Muscle of arm (tissue), 12 donors: Measurements from ENCODE around the gene TMTC4. TPM values are rescaled to one million over a fixed set of nuclear protein-coding genes. Genes with fewer than 3 reads are reported as not detected.

Experiments used
- DNase-seq: peaks from one replicate; pipeline ENCODE4 v3.0.0-alpha.2; 2013
- polyA plus RNA-seq, 12 donors: library from polyadenylated mRNA; unstranded; fragments of 120-200 nt; gene quantifications; one replicate each; pipeline ENCODE4 v1.2.1, GENCODE V29; 2013; ENCODE audit not compliant: insufficient read length in 12 of 12

The TMTC4 gene
- polyA plus RNA-seq, 12 donors: 14.6 to 30.8 (median 16.8) TPM; not detected in 1

GRCh38 chr13:100671389-100672182, 3.0 kb downstream of the TMTC4 start:
- no peak for DNase-seq

DNA sequence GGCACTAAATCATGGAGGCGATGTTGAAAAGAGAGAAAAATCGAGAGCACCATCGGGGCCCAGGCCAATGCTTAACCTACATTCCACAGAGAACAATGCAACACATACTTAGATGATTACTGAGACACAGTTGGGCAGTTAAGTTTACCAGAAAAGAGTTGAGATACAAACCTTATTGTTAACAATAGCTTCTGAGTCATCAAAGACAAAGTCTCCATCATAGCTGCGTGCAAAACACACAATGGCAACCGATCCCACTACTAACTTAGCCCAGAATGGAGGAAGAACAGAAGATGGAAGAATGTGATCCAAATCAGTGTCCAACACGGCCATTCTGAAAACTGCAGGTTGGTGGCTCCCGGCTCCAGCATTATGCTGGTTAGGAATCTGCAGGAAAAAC, 6.2 kb downstream of the TMTC4 start:
- no peak for DNase-seq

DNA sequence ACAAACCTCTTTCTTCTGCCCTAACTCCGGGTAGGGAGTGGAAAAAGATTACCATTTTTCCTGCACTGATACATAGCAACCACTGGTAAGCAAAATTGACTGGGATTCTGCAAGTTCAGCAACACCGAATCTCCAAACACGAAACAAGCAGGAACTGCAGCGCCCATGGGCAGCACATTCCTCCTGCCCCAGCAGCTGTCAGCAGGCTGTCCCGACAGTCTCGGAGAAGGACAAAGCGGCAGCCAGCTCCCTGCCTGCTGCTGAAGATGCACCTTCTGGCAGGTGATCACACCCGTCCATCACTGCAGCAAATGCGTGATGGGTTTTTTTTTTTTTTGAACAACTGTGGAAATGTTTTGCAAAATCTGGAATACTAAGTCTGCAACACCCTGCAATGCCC, 6.7 kb downstream of the TMTC4 start:
- DNase-seq: no peak

DNA sequence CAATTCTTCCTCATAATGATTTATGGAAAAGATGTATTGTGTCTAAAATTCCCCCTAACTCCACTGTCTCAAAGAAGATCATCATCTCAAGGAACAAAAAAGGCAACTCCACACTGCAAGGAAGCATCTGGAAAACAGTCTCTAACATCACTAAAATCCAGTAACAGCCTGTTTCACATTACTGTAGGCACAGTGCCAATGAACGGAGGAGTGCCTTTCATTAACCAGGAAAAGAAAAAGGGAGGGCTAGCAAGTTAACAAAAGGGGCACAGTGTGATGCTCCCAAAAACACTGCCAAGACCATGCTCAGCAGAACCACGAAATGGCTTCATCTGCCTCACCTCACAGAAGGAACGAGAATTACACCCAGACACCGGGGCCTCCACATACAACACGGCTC, 8.5 kb downstream of the TMTC4 start:
- DNase-seq: peak; percentile 27

- DNase-seq: no peak
These were observed 9.2 kb downstream of the TMTC4 start for GRCh38 chr13:100665403-100665802.

DNA sequence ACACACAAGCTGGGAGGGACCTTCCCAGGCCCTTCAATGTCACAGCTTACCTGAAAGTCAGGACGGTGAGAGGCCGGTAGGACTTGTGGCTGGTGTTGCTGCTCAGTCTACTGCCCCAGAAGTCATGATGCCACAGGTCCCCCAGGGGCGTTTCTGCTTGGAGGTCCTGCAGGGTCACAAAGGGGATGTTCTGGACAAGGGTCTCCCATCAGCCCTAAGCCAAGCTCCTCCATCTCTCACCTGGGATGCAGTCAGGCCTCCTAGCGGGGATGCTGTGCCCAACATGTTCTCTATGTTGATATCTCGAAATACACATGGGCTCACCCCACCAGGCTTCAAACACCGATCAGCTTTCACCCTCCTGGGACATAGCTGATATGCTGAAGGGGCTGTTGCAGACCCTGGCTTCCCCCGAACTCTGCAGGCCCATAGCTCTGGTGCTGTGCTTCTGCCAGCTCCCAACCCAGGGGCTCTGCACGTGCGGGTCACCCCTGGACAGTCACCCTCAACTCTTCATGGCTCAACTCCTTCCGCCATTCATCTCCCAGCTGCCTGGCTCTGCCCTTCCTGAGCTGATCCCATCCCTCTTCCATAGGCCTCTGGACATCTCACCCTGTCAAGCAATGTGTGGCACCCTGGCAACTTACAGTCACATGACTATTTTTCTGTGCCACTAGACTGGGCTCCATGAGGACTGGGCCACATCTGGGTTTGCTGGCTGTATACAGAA, 10.3 kb downstream of the TMTC4 start:
- no peak for DNase-seq

- no peak for DNase-seq
These were observed 12.0 kb downstream of the TMTC4 start for GRCh38 chr13:100662468-100663211.

DNA sequence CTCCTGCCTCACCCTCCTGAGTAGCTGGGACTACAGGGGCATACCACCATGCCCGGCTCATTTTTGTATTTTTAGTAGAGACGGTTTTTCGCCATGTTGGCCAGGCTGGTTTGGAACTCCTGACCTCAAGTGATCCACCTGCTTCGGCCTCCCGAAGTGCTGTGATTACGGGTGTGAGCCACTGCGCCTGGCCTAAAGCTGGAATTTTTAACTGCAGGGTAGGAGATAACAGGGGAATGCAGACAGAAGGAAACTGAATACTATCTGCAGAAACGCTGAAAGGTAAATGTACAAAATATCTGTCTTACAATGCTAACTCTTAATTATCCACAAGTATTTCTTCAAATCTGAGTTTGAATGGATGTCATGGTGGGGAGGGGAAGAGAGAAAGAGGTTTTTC, 13.8 kb downstream of the TMTC4 start:
- DNase-seq: no peak

- DNase-seq: no peak
These were observed 15.0 kb downstream of the TMTC4 start for GRCh38 chr13:100659578-100659977.

- no peak for DNase-seq
These were observed 16.2 kb downstream of the TMTC4 start for GRCh38 chr13:100658363-100658762.

DNA sequence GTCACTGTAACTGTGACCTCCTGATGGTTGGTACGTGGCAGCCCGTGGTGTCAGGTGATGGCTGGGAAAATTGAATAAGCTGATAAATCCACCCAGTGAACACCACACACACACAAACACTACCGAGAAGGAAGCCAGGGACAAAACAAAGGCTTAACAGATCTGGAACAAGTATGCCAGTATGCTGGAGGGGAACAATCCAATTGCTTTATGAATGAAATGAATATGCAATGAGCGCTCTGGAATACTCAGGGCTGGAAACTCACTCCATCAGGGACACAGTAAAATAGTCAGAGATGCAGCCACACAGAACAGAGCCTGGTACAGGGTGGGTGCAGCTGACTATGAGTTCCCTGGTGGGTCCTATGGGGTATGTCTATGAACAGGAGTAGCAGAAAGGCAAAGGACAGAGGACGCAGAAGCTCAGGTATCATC, 16.7 kb downstream of the TMTC4 start:
- no peak for DNase-seq

DNA sequence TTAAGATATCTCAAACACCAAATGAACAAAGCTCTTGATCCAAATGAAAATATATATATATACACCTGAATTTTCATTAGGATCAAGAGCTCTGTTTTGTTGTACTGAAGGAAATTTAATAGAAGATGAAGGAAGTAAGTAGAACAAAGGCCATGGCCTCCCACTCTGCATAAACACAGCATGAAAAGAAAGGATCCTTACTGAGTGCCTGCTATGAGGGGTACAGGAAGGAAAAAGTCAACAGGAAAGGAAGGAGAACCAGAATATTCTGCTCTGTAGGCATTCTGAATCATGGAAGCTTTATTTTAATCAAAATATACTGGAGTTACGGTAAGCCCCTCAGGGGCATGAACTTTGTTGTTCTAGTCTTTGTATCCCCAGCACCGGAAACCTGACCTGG, 22.1 kb downstream of the TMTC4 start:
- no peak for DNase-seq

DNA sequence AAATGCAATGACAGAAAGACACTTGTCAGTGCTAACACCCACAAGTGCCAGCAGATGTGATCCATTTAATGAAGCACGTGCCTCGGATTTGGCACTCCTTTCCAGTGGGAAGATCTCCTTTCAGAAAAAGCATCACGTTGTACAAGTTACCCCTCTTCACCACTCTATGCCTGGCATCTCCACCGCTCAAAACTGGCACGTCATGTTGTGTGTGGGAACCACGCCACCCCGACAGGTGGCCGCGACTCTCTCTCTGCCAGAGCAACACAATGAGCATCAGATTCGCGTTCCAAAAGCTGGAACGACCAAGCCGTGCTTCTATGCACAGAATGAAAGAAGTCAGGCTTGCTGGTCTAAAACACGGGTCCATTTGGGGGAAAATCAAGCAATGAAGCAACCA, 24.3 kb downstream of the TMTC4 start:
- peak; percentile 39 for DNase-seq

- DNase-seq: no peak
These were observed 26.2 kb downstream of the TMTC4 start for GRCh38 chr13:100648354-100648753.

- no peak for DNase-seq
These were observed 27.7 kb downstream of the TMTC4 start for GRCh38 chr13:100646871-100647270.

DNA sequence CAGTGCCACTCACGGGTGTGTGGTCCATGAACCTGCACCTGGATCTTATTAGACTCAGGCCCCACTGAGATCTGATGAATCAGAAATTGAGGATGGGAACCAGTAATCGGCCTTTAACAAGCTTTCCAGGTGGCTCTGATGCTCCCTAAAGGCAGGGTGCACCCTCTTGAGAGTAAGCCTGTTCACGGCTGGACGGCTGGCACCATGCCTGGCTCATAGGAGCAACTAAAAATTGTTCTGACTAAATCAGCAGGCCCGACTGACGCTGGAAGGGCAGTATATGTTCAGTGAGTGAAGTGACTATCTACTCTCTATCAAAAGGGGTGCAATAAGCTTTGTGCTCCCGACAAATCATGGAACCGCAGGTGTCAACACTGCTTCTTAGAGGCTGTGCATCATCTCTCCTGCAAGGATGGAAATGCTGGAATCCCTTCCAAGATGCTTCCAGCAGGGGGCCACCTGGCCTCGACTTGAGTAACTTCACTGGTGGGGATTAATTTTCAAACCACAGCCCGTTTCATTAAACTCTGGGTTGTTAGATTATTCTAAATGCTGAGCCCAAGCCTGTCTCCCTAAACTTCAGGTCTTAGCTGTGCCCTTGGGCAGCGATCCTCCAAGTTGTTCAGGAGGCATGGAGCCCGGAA, 28.4 kb downstream of the TMTC4 start:
- peak; percentile 12 for DNase-seq

DNA sequence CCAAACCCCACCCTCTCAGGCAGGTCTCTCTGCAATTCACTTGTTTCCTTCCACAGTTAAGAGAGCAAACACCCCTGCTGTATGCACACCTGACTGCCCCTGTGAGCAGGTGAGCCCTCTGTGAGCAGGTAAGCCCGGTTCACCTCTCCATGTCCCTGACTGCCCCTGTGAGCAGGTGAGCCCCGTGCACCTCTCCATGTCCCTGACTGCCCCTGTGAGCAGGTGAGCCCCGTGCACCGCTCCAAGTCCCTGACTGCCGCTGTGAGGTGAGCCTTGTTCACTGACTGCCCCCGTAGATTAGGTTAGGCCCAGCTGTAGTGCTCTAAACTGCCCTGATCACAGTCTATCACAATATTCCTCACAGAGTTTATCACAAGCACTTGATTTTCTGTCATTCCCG, 29.2 kb downstream of the TMTC4 start:
- no peak for DNase-seq

- peak; percentile 11 for DNase-seq
These were observed 30.2 kb downstream of the TMTC4 start for GRCh38 chr13:100644371-100644770.

GRCh38 chr13:100637796-100638195, 36.8 kb downstream of the TMTC4 start:
- no peak for DNase-seq

DNA sequence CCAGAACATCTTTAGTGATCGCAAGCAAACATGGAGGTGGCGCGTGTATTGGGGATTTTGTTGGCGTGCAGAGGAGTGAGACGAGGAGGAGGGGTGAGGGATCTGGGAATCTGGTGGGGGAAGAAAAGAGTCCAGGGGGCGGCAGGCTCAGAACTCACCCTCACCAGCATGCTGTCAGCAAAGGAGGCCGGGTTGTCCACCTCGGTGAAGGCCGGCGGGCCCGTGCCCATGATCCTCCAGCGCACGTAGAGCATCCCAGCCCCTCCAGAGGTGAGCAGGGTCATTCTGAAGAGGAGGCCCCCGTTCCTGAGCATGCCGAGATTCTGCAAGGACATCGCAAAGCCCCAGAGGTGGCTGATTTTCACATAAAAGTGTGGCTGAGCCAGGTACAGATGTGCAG, 37.2 kb downstream of the TMTC4 start:
- no peak for DNase-seq

DNA sequence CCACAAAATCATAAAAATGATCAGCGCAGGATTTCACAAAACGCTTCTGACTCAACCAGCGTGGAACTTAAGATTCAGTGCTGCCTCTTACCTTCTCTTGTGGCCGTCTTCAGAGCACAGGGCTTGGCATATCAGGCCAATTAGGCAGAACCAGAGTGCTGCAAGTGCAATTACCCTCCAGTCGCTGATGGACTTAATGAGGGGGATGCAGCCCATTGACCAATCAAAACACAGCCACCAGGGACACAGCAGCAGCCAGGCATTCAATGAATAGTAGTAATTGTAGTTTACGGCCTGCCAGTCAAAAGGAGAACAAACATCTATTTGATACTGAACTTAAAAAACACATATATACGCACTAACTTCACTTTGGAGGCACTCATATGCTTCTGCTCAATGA, 38.2 kb downstream of the TMTC4 start:
- DNase-seq: no peak

GRCh38 chr13:100636004-100636403, 38.6 kb downstream of the TMTC4 start:
- no peak for DNase-seq
